HepG2 (cell line): Measurements from ENCODE around the gene FHDC1.

ENCODE experiments used
- E2F1 ChIP-seq: sonication (generic); formaldehyde crosslinking; IDR thresholded peaks from 2 replicates; pipeline ENCODE4 v1.5.0; 2020; ENCODE audit warnings: missing genetic modification reagents
- JUN ChIP-seq: sonication (generic); formaldehyde crosslinking; IDR thresholded peaks from 2 replicates; pipeline ENCODE4 v1.4.0; 2020; ENCODE audit warnings: mild to moderate bottlenecking, missing genetic modification reagents
- NR0B2 ChIP-seq: sonication (generic); formaldehyde crosslinking; IDR thresholded peaks from 2 replicates; pipeline ENCODE4 v1.4.0; 2020; ENCODE audit warnings: mild to moderate bottlenecking, missing genetic modification reagents
- RXRA ChIP-seq: sonication (generic); formaldehyde crosslinking; IDR thresholded peaks from 2 replicates; pipeline ENCODE4 v1.5.1; 2020; ENCODE audit warnings: missing genetic modification reagents
- USF2 ChIP-seq, 2 experiments: sonication (generic) in 1 of 2; formaldehyde crosslinking in 1 of 2; IDR thresholded peaks; 2 replicates each; pipeline versions ENCODE4 v1.5.1 to v1.6.1; 2011 to 2020; ENCODE audit warnings: borderline replicate concordance in 1 of 2, low read depth in 1 of 2, low read length in 1 of 2, mild to moderate bottlenecking in 1 of 2, missing genetic modification reagents in 1 of 2, moderate library complexity in 1 of 2
- YY1 ChIP-seq: IDR thresholded peaks from 2 replicates; pipeline ENCODE4 v1.6.1; 2011; ENCODE audit warnings: low read length, low read depth, moderate library complexity, mild to moderate bottlenecking; ENCODE audit not compliant: insufficient read depth, insufficient replicate concordance

DNA sequence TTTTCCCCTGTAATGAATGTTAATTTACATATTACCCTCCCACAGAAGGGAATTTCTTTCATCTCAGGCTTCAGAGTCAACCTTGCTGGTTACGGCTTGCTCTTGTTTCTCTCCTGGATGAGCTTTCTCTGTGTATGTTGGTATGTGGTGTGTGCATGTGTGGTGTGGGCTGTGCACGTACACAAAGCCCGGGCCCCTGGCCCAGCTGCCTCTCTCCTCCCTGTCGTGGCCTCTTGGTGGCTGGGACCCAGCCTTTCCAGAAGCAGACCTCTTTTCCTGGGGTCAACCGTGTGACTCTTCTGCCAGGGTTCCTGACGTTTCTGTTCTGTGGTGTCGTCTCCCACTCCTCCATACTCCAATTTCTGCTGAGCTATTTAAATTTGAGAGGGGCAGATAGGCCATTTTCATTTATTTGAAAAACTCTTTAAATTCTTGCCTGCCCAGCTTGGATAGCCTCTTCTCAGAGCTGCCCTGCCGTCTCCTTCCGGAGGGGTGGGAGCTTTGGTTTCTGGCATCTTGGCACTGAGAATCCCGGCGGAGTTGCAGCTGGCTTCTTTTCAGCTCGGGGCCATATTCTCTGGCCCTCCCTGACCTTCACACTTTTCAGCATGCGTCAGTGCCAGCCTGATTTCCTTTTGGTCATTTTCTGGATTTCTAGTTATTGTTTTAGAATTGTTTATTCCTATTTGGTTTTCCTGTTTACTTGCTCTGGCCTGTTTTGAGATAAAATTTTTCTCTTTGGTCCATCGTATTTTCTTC lies 25.1 kb downstream of the FHDC1 start:
- TF ChIP-seq JUN (CRISPR knock-in tag) (no peak), NR0B2 (CRISPR knock-in tag) (no peak), E2F1 (CRISPR knock-in tag) (no peak), USF2 (IDR thresholded peaks at IDR 0.05; ENCODE audit: low read depth, low read length) (no peak), USF2 (CRISPR knock-in tag; IDR thresholded peaks at IDR 0.05; ENCODE audit: borderline replicate concordance) (no peak), YY1 (no peak), RXRA (CRISPR knock-in tag) (no peak)
